Measurements from ENCODE around the gene TNFRSF19.

The TNFRSF19 gene

DNA sequence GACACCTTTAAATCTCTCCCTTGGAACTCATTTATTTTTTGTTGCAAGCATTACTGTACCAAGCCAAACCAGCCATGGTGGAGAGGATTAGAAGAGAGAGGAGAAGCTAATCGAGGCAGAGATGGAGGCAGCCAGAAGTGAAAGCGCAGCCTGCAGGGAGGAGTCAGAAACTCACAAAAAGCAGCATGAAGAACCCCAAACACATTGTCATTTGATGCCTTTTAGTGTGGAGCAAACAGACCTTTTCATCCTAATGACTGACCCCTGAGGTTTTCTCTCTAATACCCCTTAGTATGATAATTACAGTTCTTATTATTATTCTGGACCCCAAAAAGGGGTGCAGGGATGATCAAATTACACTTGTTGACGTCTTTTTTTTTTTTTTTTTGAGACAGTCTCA is 62.5 kb downstream of the TNFRSF19 start:
- no peak overlapping the region for H3K4ac ChIP-seq (ENCODE audit: low read length)
- H2BK120ac ChIP-seq (ENCODE audit: low read depth, low read length), result no peak overlapping the region
- no peaks in the 10 kb centered on the region for H3K36me3 ChIP-seq (replicated peaks in 1 of 2; ENCODE audit: control insufficient read depth in 2 of 2, insufficient read depth in 2 of 2, low read length in 2 of 2)
- H3K27me3 ChIP-seq (ENCODE audit: control insufficient read depth in 3 of 3, insufficient read depth in 3 of 3, low read depth in 1 of 3, low read length in 3 of 3), result no peaks in the 10 kb centered on the region
- H2BK5ac ChIP-seq (ENCODE audit: low read length), result no peak overlapping the region
- no CpG with 5 or more reads among the region's 3 CpGs for WGBS, 2 donors (ENCODE audit: extremely low coverage in 2 of 2, insufficient read length in 2 of 2, insufficient replicate concordance in 1 of 2)
- H2AFZ ChIP-seq (ENCODE audit: low read length), result no peak overlapping the region
- peaks cover 16 to 18% of the 10 kb centered on the region in 2 donors for H3K4me1 ChIP-seq (ENCODE audit: control insufficient read depth in 2 of 2, insufficient read depth in 1 of 2, low read depth in 1 of 2, low read length in 2 of 2)
- no peaks in the 10 kb centered on the region for H3K79me1 ChIP-seq (ENCODE audit: low read depth, low read length)
- no peak overlapping the region for H3K14ac ChIP-seq (ENCODE audit: low read length)
- H3K23ac ChIP-seq (ENCODE audit: low read depth, low read length, poor library complexity), result no peak overlapping the region
- H3K4me2 ChIP-seq (ENCODE audit: insufficient read depth, low read length, poor library complexity, severe bottlenecking), result no peak overlapping the region
- H3K4me3 ChIP-seq (ENCODE audit: low read length in 2 of 2), result no peak overlapping the region
- H3K27ac ChIP-seq (replicated peaks; ENCODE audit: low read length), result no peak overlapping the region
- no peak overlapping the region for H3K18ac ChIP-seq (ENCODE audit: low read length)
- no peak overlapping the region for H2BK12ac ChIP-seq (ENCODE audit: low read length)
- H4K91ac ChIP-seq (ENCODE audit: low read depth, low read length, poor library complexity), result no peak overlapping the region
- no peak for DNase-seq (ENCODE audit: low spot score)
- H3K9ac ChIP-seq (ENCODE audit: low read depth, low read length, poor library complexity), result no peak overlapping the region
- no peaks in the 10 kb centered on the region for H3K9me3 ChIP-seq (replicated peaks in 1 of 2; ENCODE audit: control insufficient read depth in 2 of 2, insufficient read depth in 1 of 2, low read depth in 1 of 2, low read length in 2 of 2)
- no peak overlapping the region for H2BK15ac ChIP-seq (ENCODE audit: low read length)
- H4K8ac ChIP-seq (ENCODE audit: low read depth, low read length), result no peak overlapping the region
- no peak overlapping the region for H2AK5ac ChIP-seq (ENCODE audit: low read depth, low read length)

DNA sequence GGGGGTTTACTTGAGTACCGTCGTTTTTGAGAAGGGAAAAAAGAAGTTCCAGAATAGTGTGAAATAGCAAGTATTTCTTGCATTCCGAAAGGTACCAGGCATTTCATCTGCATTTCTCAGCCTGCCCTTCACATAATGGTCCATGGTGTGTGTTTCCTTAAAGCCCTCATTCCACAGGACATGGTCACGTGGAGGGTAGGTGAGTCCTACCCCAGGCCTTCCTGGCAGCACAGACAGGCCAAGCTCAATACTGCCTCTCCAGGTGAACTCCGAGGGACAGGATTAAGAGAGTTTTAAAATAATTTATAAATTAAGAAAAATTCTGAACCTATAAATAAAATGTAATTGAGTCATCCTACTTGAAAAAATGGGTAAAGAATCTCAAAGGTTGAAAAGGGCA is 64.7 kb downstream of the TNFRSF19 start:
- Histone ChIP-seq H2AK5ac (ENCODE audit: low read depth, low read length) (no peak overlapping the region), H2BK120ac (ENCODE audit: low read depth, low read length) (no peak overlapping the region), H3K9ac (ENCODE audit: low read depth, low read length, poor library complexity) (no peak overlapping the region), H3K27ac (replicated peaks; ENCODE audit: low read length) (no peak overlapping the region), H3K9me3 (replicated peaks in 1 of 2; ENCODE audit: control insufficient read depth in 2 of 2, insufficient read depth in 1 of 2, low read depth in 1 of 2, low read length in 2 of 2) (no peaks in the 10 kb centered on the region), H3K4ac (ENCODE audit: low read length) (no peak overlapping the region), H2BK5ac (ENCODE audit: low read length) (no peak overlapping the region), H3K14ac (ENCODE audit: low read length) (no peak overlapping the region), H3K36me3 (replicated peaks in 1 of 2; ENCODE audit: control insufficient read depth in 2 of 2, insufficient read depth in 2 of 2, low read length in 2 of 2) (no peaks in the 10 kb centered on the region), H3K4me3 (ENCODE audit: low read length in 2 of 2) (no peak overlapping the region), H2AFZ (ENCODE audit: low read length) (no peak overlapping the region), H2BK15ac (ENCODE audit: low read length) (no peak overlapping the region), H2BK12ac (ENCODE audit: low read length) (no peak overlapping the region), H4K91ac (ENCODE audit: low read depth, low read length, poor library complexity) (no peak overlapping the region), H3K18ac (ENCODE audit: low read length) (no peak overlapping the region), H3K27me3 (ENCODE audit: control insufficient read depth in 3 of 3, insufficient read depth in 3 of 3, low read depth in 1 of 3, low read length in 3 of 3) (no peaks in the 10 kb centered on the region), H3K4me2 (ENCODE audit: insufficient read depth, low read length, poor library complexity, severe bottlenecking) (no peak overlapping the region), H3K79me1 (ENCODE audit: low read depth, low read length) (no peaks in the 10 kb centered on the region), H3K4me1 (ENCODE audit: control insufficient read depth in 2 of 2, insufficient read depth in 1 of 2, low read depth in 1 of 2, low read length in 2 of 2) (peaks cover 16 to 19% of the 10 kb centered on the region in 2 donors), H3K23ac (ENCODE audit: low read depth, low read length, poor library complexity) (no peak overlapping the region), H4K8ac (ENCODE audit: low read depth, low read length) (no peak overlapping the region)
- DNase-seq (ENCODE audit: low spot score), result no peak
- no CpG with 5 or more reads among the region's 5 CpGs for WGBS, 2 donors (ENCODE audit: extremely low coverage in 2 of 2, insufficient read length in 2 of 2, insufficient replicate concordance in 1 of 2)

DNA sequence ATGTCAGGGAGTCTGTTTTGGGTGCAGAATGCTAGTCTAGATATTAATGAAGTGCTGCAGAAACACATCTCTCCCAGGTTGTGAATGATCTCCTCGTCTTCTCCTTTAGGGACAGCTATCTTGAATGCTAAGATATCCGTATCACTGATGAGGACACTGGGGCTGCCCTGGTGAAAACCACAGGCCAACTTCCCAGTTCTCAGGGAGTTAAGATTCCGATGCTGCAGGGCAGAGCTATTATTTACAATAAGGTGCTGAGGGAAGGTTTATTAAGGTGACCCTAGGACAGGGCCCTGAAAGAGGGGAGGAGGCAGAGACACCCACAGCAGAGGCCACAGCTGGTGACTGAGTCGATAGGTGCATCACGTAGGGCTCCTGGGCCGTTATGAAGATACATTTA is 66.1 kb downstream of the TNFRSF19 start:
- DNase-seq (ENCODE audit: low spot score), result no peak
- WGBS, 2 donors (ENCODE audit: extremely low coverage in 2 of 2, insufficient read length in 2 of 2, insufficient replicate concordance in 1 of 2), result no CpG with 5 or more reads among the region's 6 CpGs

DNA sequence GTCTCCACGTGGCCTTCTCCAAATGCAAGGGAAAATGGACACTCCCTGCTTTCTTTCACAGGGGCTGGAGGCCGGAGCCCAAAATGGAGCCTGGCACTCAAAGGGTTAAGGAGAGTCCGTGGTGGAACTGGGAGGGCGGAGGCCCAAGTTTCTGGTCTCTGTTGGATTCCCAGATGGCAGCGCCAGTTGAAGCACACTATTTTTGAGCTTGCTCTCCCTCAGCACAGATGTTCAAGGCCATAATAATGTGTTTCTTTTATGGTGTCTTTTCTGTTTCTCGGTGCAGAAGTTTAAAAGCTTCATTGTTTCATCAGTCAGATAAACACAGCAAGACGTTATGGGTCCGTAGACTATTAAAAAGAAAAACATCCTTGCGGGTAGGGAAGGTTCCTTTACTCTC is 67.6 kb downstream of the TNFRSF19 start:
- Histone ChIP-seq H2BK12ac (ENCODE audit: low read length) (no peak overlapping the region), H2BK5ac (ENCODE audit: low read length) (no peak overlapping the region), H3K79me1 (ENCODE audit: low read depth, low read length) (no peaks in the 10 kb centered on the region), H2BK15ac (ENCODE audit: low read length) (no peak overlapping the region), H2AFZ (ENCODE audit: low read length) (peak overlapping the region; percentile 9), H3K14ac (ENCODE audit: low read length) (no peak overlapping the region), H3K9me3 (replicated peaks in 1 of 2; ENCODE audit: control insufficient read depth in 2 of 2, insufficient read depth in 1 of 2, low read depth in 1 of 2, low read length in 2 of 2) (no peaks in the 10 kb centered on the region), H3K23ac (ENCODE audit: low read depth, low read length, poor library complexity) (no peak overlapping the region), H2AK5ac (ENCODE audit: low read depth, low read length) (no peak overlapping the region), H3K4ac (ENCODE audit: low read length) (no peak overlapping the region), H3K4me3 (ENCODE audit: low read length in 2 of 2) (no peak overlapping the region), H3K27me3 (ENCODE audit: control insufficient read depth in 3 of 3, insufficient read depth in 3 of 3, low read depth in 1 of 3, low read length in 3 of 3) (no peaks in the 10 kb centered on the region), H4K91ac (ENCODE audit: low read depth, low read length, poor library complexity) (no peak overlapping the region), H3K4me2 (ENCODE audit: insufficient read depth, low read length, poor library complexity, severe bottlenecking) (no peak overlapping the region), H4K8ac (ENCODE audit: low read depth, low read length) (no peak overlapping the region), H3K18ac (ENCODE audit: low read length) (no peak overlapping the region), H3K4me1 (ENCODE audit: control insufficient read depth in 2 of 2, insufficient read depth in 1 of 2, low read depth in 1 of 2, low read length in 2 of 2) (peaks cover under 1 to 4% of the 10 kb centered on the region in 2 donors), H2BK120ac (ENCODE audit: low read depth, low read length) (no peak overlapping the region), H3K27ac (replicated peaks; ENCODE audit: low read length) (no peak overlapping the region), H3K9ac (ENCODE audit: low read depth, low read length, poor library complexity) (no peak overlapping the region), H3K36me3 (replicated peaks in 1 of 2; ENCODE audit: control insufficient read depth in 2 of 2, insufficient read depth in 2 of 2, low read length in 2 of 2) (no peaks in the 10 kb centered on the region)
- WGBS, 2 donors (ENCODE audit: extremely low coverage in 2 of 2, insufficient read length in 2 of 2, insufficient replicate concordance in 1 of 2), result no CpG with 5 or more reads among the region's 9 CpGs
- no peak for DNase-seq (ENCODE audit: low spot score)

More for the DNA sequence above, 66.1 kb downstream of the TNFRSF19 start:
- H3K18ac ChIP-seq (ENCODE audit: low read length), result no peak overlapping the region
- no peak overlapping the region for H3K27ac ChIP-seq (replicated peaks; ENCODE audit: low read length)
- H4K8ac ChIP-seq (ENCODE audit: low read depth, low read length), result no peak overlapping the region
- no peak overlapping the region for H4K91ac ChIP-seq (ENCODE audit: low read depth, low read length, poor library complexity)
- H3K14ac ChIP-seq (ENCODE audit: low read length), result no peak overlapping the region
- no peak overlapping the region for H3K9ac ChIP-seq (ENCODE audit: low read depth, low read length, poor library complexity)
- H3K9me3 ChIP-seq (replicated peaks in 1 of 2; ENCODE audit: control insufficient read depth in 2 of 2, insufficient read depth in 1 of 2, low read depth in 1 of 2, low read length in 2 of 2), result no peaks in the 10 kb centered on the region
- H3K23ac ChIP-seq (ENCODE audit: low read depth, low read length, poor library complexity), result no peak overlapping the region
- no peaks in the 10 kb centered on the region for H3K79me1 ChIP-seq (ENCODE audit: low read depth, low read length)
- no peak overlapping the region for H2AK5ac ChIP-seq (ENCODE audit: low read depth, low read length)
- no peak overlapping the region for H2BK120ac ChIP-seq (ENCODE audit: low read depth, low read length)
- H3K4me3 ChIP-seq (ENCODE audit: low read length in 2 of 2), result no peak overlapping the region
- H2BK5ac ChIP-seq (ENCODE audit: low read length), result no peak overlapping the region
- no peak overlapping the region for H2AFZ ChIP-seq (ENCODE audit: low read length)
- no peak overlapping the region for H3K4me2 ChIP-seq (ENCODE audit: insufficient read depth, low read length, poor library complexity, severe bottlenecking)
- no peaks in the 10 kb centered on the region for H3K27me3 ChIP-seq (ENCODE audit: control insufficient read depth in 3 of 3, insufficient read depth in 3 of 3, low read depth in 1 of 3, low read length in 3 of 3)
- no peak overlapping the region for H2BK12ac ChIP-seq (ENCODE audit: low read length)
- no peaks in the 10 kb centered on the region for H3K36me3 ChIP-seq (replicated peaks in 1 of 2; ENCODE audit: control insufficient read depth in 2 of 2, insufficient read depth in 2 of 2, low read length in 2 of 2)
- peak overlapping the region; percentile 19 for H2BK15ac ChIP-seq (ENCODE audit: low read length)
- H3K4ac ChIP-seq (ENCODE audit: low read length), result no peak overlapping the region
- peaks cover 12 to 14% of the 10 kb centered on the region in 2 donors for H3K4me1 ChIP-seq (ENCODE audit: control insufficient read depth in 2 of 2, insufficient read depth in 1 of 2, low read depth in 1 of 2, low read length in 2 of 2)

Measured in neuronal stem cell (in vitro differentiated cells).